Astrocyte (in vitro differentiated cells and primary cell): Measurements from ENCODE around the gene ACOT12.

ENCODE experiments used
- CTCF ChIP-seq: IDR thresholded peaks from 2 replicates; pipeline ENCODE4 v1.5.1; 2011; ENCODE audit warnings: low read depth, mild to moderate bottlenecking, inconsistent platforms, low read length, moderate library complexity; ENCODE audit not compliant: insufficient read depth
- EZH2 ChIP-seq: IDR thresholded peaks from 2 replicates; pipeline ENCODE4 v1.6.1; 2012; ENCODE audit warnings: mild to moderate bottlenecking, low read length, inconsistent platforms; ENCODE audit not compliant: insufficient read depth

GRCh38 chr5:81435023-81435422, 41.1 kb upstream of the ACOT12 start:
- TF ChIP-seq CTCF (no peak), EZH2 (no peak)
